ENCODE data around the gene TNFRSF1B. TPM values are rescaled to one million over a fixed set of nuclear protein-coding genes. Genes with fewer than 3 reads are reported as not detected.

Gene TNFRSF1B
- 100 to 1,000 TPM; 201 to 211 TPM for total RNA-seq

DNA sequence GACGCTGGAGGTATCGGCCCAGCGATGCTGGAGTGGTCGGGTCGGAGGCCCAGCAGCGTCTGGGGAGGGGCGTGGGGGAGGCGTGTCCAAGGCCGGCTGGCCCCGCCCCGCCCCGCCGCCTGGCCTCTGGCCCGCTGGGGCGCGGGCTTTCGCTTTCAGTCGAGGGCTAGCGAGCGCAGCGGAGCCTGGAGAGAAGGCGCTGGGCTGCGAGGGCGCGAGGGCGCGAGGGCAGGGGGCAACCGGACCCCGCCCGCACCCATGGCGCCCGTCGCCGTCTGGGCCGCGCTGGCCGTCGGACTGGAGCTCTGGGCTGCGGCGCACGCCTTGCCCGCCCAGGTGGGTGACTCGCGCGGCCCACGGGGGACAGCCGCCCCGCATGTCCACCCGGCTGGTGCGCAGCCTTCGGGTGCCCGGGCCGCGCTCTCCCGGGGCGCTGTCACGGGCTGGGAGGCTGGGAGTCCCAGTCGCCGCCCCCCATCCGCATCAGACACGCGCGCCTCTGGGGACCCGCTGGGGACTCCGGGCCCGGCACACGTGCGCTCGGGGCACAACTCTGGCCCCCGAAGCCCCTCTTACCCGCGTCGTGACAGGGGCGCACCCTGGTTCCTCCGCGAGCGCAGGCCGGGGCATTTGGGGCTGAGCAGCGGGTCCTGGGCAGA is at the start of gene TNFRSF1B:
TSS of gene TNFRSF1B (plus strand) at position 158 of the 659 bp plus-strand sequence. CDS start at position 259, 101 bp downstream.
- ChIA-PET POLR2A (interaction anchor here (0.5 to 3.3 kb wide), 5 partner anchors 7 to 41 kb away, joined by 3 to 24 read pairs (median 4); no protein-coding TSS in a partner anchor), CTCF (interaction anchor here (1.0 to 1.4 kb wide), 2 partner anchors 10 to 42 kb away, joined by 3 to 9 read pairs; no protein-coding TSS in a partner anchor)
- peaks cover 4% of the 10 kb centered on the region for H3K9me3 Mint-ChIP-seq
- DNase-seq, result peak; percentile 80
- peak within 1 kb of the TSS; percentile 98 for H3K4me3 Mint-ChIP-seq
- peaks cover 66% of the 10 kb centered on the region for H3K4me1 Mint-ChIP-seq (ENCODE audit: low read depth)
- H3K27me3 Mint-ChIP-seq, result no peaks in the 10 kb centered on the region
- peaks cover 36% of the 10 kb centered on the region for H3K36me3 Mint-ChIP-seq
- H3K27ac Mint-ChIP-seq, result peak within 1 kb of the TSS; percentile 97
- intact Hi-C loops (cut with micrococcal nuclease), result no loop called here

DNA sequence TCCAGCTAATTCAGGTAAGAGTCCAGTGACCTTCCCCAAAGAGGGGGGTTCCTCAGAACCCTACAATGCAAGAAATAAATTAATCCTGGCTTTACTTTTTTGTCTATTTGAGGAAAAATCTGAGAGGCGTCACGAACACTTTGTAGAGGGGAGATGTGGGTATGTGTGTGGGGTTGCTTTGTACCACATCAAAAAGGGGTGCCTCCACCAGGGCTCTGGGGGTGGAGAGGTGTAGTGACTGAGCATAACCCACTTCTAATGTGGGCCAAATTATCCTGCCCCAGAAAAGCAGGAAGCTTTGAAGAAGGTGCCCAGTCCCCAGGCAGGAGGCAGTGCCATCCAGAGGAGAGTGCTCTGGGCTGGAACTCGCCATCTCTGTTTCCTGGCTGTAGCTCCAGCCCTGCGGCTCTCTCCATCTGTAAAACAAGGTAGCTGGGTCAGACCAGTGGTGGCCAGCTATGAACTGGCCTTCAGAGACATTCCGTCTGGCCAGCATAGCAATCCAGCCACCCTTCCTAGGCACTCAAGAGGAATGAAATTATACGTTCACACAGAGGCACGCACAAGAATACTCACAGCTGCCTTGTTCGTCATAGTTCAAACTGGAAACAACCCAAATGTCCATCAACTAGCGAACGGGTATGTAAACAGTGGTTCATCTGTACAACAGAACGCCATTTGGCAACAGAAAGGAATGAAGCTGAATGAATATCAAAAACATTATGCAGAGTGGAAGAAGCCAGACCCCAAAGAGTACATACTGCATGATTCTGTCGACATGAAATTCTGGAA is 45.4 kb upstream of the TNFRSF1B start:
- peaks cover 33% of the 10 kb centered on the region for H3K4me1 Mint-ChIP-seq (ENCODE audit: low read depth)
- no peak for DNase-seq
- no peak overlapping the region for H3K4me3 Mint-ChIP-seq
- ChIA-PET CTCF (interaction anchor here (1.4 to 11.8 kb wide), 5 partner anchors 61 to 122 kb away, joined by 4 to 369 read pairs (median 37); no protein-coding TSS in a partner anchor), POLR2A (no interaction called here)
- intact Hi-C loops (cut with micrococcal nuclease), result loop anchor here (10.0 kb wide), 1 partner anchor 493 kb away; the partner anchor contains the start of gene DHRS3
- H3K27ac Mint-ChIP-seq, result peak overlapping the region; percentile 16
- no peaks in the 10 kb centered on the region for H3K27me3 Mint-ChIP-seq
- no peaks in the 10 kb centered on the region for H3K9me3 Mint-ChIP-seq
- H3K36me3 Mint-ChIP-seq, result peaks cover 39% of the 10 kb centered on the region

- Mint-ChIP-seq H3K4me1 (ENCODE audit: low read depth) (peaks cover 49% of the 10 kb centered on the region), H3K27me3 (no peaks in the 10 kb centered on the region), H3K9me3 (no peaks in the 10 kb centered on the region), H3K27ac (no peak overlapping the region), H3K4me3 (no peak overlapping the region), H3K36me3 (peaks cover 35% of the 10 kb centered on the region)
- ChIA-PET CTCF (interaction anchor here (0.9 to 11.8 kb wide), 11 partner anchors 15 to 536 kb away, joined by 3 to 369 read pairs (median 22); no protein-coding TSS in a partner anchor), POLR2A (no interaction called here)
- intact Hi-C loops (cut with micrococcal nuclease), result loop anchor here (10.0 kb wide), 1 partner anchor 492 kb away; the partner anchor contains the start of gene DHRS3
- no peak for DNase-seq
Measured at GRCh38 chr1:12123172-12123571, 43.6 kb upstream of the TNFRSF1B start.

- intact Hi-C loops (cut with micrococcal nuclease), result loop anchor here (1.0 to 10.0 kb wide), 3 partner anchors 53 to 490 kb away; partner anchors contain the start of gene DHRS3
- peak; percentile 86 for DNase-seq
- H3K4me3 Mint-ChIP-seq, result no peak overlapping the region
- H3K9me3 Mint-ChIP-seq, result no peaks in the 10 kb centered on the region
- H3K36me3 Mint-ChIP-seq, result peaks cover 30% of the 10 kb centered on the region
- CTCF ChIA-PET, result interaction anchor here (0.6 to 11.8 kb wide), 62 partner anchors 8 to 534 kb away, joined by 3 to 369 read pairs (median 6); partner anchors contain the start of genes DHRS3 and VPS13D
- H3K27ac Mint-ChIP-seq, result peak overlapping the region; percentile 42
- H3K4me1 Mint-ChIP-seq (ENCODE audit: low read depth), result peaks cover 52% of the 10 kb centered on the region
- no peaks in the 10 kb centered on the region for H3K27me3 Mint-ChIP-seq
- POLR2A ChIA-PET, result interaction anchor here (0.7 to 1.6 kb wide), 8 partner anchors 42 to 172 kb away, joined by 3 to 7 read pairs (median 4); partner anchors contain the start of gene TNFRSF1B
Measured at GRCh38 chr1:12124693-12125421, 41.9 kb upstream of the TNFRSF1B start.

- peaks cover 47% of the 10 kb centered on the region for H3K4me1 Mint-ChIP-seq (ENCODE audit: low read depth)
- CTCF ChIA-PET, result interaction anchor here (0.7 to 11.8 kb wide), 42 partner anchors 9 to 533 kb away, joined by 3 to 369 read pairs (median 8); partner anchors contain the start of genes DHRS3 and VPS13D
- intact Hi-C loops (cut with micrococcal nuclease), result loop anchor here (1.0 to 10.0 kb wide), 2 partner anchors 53 to 489 kb away; partner anchors contain the start of gene DHRS3
- peaks cover 21% of the 10 kb centered on the region for H3K36me3 Mint-ChIP-seq
- H3K9me3 Mint-ChIP-seq, result no peaks in the 10 kb centered on the region
- H3K27me3 Mint-ChIP-seq, result no peaks in the 10 kb centered on the region
- no peak for DNase-seq
- peak overlapping the region; percentile 42 for H3K27ac Mint-ChIP-seq
- POLR2A ChIA-PET, result interaction anchor here (0.6 to 1.8 kb wide), 7 partner anchors 41 to 84 kb away, joined by 3 to 11 read pairs (median 4); partner anchors contain the start of gene TNFRSF1B
- H3K4me3 Mint-ChIP-seq, result no peak overlapping the region
Measured at GRCh38 chr1:12125422-12126355, 41.1 kb upstream of the TNFRSF1B start.

DNA sequence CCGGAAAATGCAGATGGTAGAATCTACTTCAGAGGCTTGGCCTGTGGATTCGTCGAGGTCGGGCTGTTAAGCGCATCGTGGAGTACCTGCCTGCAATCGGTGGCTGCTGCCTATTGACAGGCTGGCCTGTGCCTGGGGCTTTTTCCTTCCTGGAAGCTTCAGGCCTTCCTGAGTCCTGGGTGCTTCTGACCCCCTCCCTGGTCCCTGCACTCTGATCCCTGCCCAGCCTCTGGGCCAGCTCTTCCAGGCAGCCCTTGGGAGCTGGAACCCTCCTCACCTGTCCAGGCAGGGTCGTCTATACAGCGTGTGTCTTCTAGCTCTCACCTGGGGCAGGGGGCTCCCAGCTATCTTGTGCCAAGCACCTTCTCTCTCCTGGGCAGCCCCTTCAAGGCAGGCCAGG is 40.0 kb upstream of the TNFRSF1B start:
- peaks cover 15% of the 10 kb centered on the region for H3K36me3 Mint-ChIP-seq
- no peaks in the 10 kb centered on the region for H3K9me3 Mint-ChIP-seq
- intact Hi-C loops (cut with micrococcal nuclease), result loop anchor here (10.0 kb wide), 1 partner anchor 488 kb away; the partner anchor contains the start of gene DHRS3

DNA sequence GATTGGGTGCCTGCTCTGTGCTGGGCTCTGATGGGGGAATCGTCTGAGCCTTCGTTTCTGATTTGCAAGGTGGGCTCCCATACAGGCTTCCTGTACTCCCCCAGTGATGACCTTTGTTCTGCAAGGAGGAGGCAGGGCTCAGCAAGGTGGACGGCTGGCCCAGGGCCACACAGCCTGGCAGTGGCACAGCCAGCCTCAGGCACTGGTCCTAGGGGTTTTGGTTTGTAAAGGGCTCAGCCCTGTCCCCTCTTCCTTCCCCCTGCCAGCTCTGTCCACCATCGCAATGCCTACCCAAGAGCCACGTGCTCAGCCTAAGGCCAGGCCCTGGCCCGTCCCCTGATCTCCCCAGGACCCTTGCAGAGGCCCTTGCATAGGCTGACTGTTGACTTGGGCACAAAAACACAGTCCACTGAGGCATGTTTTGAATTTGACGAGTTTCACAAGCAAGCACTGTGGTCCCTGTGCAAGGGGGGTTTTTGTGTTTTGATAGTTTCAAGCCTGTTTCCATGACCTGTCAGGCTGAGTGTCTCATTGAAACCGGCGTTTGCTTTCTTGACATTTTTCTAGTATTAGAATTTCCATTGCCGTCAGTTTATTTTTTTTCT is 39.5 kb upstream of the TNFRSF1B start:
- peak; percentile 58 for DNase-seq
- no peaks in the 10 kb centered on the region for H3K27me3 Mint-ChIP-seq
- H3K4me3 Mint-ChIP-seq, result peak overlapping the region; percentile 57
- CTCF ChIA-PET, result interaction anchor here (1.0 to 11.8 kb wide), 9 partner anchors 10 to 144 kb away, joined by 3 to 369 read pairs (median 23); no protein-coding TSS in a partner anchor
- no peaks in the 10 kb centered on the region for H3K9me3 Mint-ChIP-seq
- POLR2A ChIA-PET, result interaction anchor here (1.0 to 1.8 kb wide), 3 partner anchors 23 to 51 kb away, joined by 4 to 11 read pairs (median 4); no protein-coding TSS in a partner anchor
- H3K36me3 Mint-ChIP-seq, result peaks cover 17% of the 10 kb centered on the region
- intact Hi-C loops (cut with micrococcal nuclease), result loop anchor here (10.0 kb wide), 1 partner anchor 487 kb away; the partner anchor contains the start of gene DHRS3
- H3K27ac Mint-ChIP-seq, result peak overlapping the region; percentile 90
- peaks cover 43% of the 10 kb centered on the region for H3K4me1 Mint-ChIP-seq (ENCODE audit: low read depth)

More for the DNA sequence above, 40.0 kb upstream of the TNFRSF1B start:
- DNase-seq, result no peak
- Mint-ChIP-seq H3K4me3 (no peak overlapping the region), H3K4me1 (ENCODE audit: low read depth) (peaks cover 37% of the 10 kb centered on the region), H3K27ac (peak overlapping the region; percentile 52), H3K27me3 (no peaks in the 10 kb centered on the region)
- CTCF ChIA-PET, result interaction anchor here (1.0 to 11.8 kb wide), 10 partner anchors 8 to 145 kb away, joined by 3 to 369 read pairs (median 16); no protein-coding TSS in a partner anchor
- POLR2A ChIA-PET, result interaction anchor here (1.5 to 1.8 kb wide), 3 partner anchors 24 to 51 kb away, joined by 3 to 11 read pairs (median 4); no protein-coding TSS in a partner anchor

GRCh38 chr1:12128120-12128519 is 38.7 kb upstream of the TNFRSF1B start:
- peaks cover 21% of the 10 kb centered on the region for H3K36me3 Mint-ChIP-seq
- no peak for DNase-seq
- H3K27me3 Mint-ChIP-seq, result no peaks in the 10 kb centered on the region
- H3K4me1 Mint-ChIP-seq (ENCODE audit: low read depth), result peaks cover 51% of the 10 kb centered on the region
- CTCF ChIA-PET, result interaction anchor here (11.8 kb wide), 1 partner anchor 77 kb away, joined by 369 read pairs; no protein-coding TSS in a partner anchor
- no peaks in the 10 kb centered on the region for H3K9me3 Mint-ChIP-seq
- POLR2A ChIA-PET, result interaction anchor here (1.0 to 1.6 kb wide), 2 partner anchors 23 to 25 kb away, joined by 4 read pairs; no protein-coding TSS in a partner anchor
- H3K4me3 Mint-ChIP-seq, result peak overlapping the region; percentile 57
- intact Hi-C loops (cut with micrococcal nuclease), result loop anchor here (10.0 kb wide), 1 partner anchor 487 kb away; the partner anchor contains the start of gene DHRS3
- peak overlapping the region; percentile 90 for H3K27ac Mint-ChIP-seq

DNA sequence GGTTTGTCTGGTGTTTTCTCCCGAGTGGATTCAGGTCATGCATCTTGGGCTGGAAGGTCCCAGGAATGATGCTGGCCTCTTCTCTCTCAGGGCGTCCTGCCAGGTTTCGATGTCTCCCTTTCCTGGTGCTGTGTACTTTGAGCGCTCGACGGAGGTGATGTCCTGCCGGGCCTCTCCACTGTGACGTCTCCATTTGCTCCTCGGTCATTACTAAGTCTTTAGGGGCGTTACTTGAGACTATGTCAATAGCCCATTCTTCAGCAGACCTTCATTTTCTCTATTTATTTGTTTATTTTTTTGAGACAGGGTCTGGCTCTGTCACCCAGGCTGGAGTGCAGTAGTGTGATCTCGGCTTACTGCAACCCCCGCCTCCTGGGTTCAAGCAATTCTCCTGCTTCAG is 37.2 kb upstream of the TNFRSF1B start:
- CTCF ChIA-PET, result no interaction called here
- Mint-ChIP-seq H3K9me3 (no peaks in the 10 kb centered on the region), H3K4me1 (ENCODE audit: low read depth) (peaks cover 58% of the 10 kb centered on the region), H3K27me3 (no peaks in the 10 kb centered on the region), H3K27ac (peak overlapping the region; percentile 55), H3K4me3 (no peak overlapping the region), H3K36me3 (peaks cover 21% of the 10 kb centered on the region)
- POLR2A ChIA-PET, result no interaction called here
- intact Hi-C loops (cut with micrococcal nuclease), result loop anchor here (10.0 kb wide), 1 partner anchor 485 kb away; the partner anchor contains the start of gene DHRS3
- DNase-seq, result no peak
